ENCODE results near the gene FKBP10. TPM values are rescaled to one million over a fixed set of nuclear protein-coding genes. Genes with fewer than 3 reads are reported as not detected.

FKBP10 gene, protein sequence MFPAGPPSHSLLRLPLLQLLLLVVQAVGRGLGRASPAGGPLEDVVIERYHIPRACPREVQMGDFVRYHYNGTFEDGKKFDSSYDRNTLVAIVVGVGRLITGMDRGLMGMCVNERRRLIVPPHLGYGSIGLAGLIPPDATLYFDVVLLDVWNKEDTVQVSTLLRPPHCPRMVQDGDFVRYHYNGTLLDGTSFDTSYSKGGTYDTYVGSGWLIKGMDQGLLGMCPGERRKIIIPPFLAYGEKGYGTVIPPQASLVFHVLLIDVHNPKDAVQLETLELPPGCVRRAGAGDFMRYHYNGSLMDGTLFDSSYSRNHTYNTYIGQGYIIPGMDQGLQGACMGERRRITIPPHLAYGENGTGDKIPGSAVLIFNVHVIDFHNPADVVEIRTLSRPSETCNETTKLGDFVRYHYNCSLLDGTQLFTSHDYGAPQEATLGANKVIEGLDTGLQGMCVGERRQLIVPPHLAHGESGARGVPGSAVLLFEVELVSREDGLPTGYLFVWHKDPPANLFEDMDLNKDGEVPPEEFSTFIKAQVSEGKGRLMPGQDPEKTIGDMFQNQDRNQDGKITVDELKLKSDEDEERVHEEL
- total RNA-seq: 95.7 and 106 TPM in 2 replicates

DNA sequence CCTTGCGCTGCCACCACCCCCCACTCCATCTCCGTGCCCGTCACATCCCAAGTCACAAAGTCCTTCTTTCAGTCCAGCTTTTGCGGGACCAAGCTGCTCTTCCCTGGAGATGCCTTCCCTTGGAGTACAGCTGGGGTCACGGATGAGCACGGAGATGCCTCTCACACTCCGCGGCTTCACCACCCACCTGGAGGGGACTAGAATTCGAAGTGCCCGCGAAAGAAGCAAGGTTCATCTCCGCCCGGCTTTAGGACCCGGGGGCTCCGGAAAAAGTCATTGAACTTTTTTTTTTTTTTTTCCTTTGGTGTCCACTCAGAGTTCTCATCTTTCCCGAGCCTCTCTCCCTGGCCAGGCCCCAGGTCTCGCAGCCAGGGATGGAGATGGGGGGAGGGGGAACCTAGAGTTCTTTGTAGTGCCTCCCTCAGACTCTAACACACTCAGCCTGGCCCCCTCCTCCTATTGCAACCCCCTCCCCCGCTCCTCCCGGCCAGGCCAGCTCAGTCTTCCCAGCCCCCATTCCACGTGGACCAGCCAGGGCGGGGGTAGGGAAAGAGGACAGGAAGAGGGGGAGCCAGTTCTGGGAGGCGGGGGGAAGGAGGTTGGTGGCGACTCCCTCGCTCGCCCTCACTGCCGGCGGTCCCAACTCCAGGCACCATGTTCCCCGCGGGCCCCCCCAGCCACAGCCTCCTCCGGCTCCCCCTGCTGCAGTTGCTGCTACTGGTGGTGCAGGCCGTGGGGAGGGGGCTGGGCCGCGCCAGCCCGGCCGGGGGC is at the start of gene FKBP10:
TSS of gene FKBP10 (plus strand) at position 624 of the 771 bp plus-strand sequence. CDS start at position 655, 31 bp downstream.
- peak; percentile 74 to 75 for DNase-seq (ENCODE audit: low read depth in 2 of 2)

DNA sequence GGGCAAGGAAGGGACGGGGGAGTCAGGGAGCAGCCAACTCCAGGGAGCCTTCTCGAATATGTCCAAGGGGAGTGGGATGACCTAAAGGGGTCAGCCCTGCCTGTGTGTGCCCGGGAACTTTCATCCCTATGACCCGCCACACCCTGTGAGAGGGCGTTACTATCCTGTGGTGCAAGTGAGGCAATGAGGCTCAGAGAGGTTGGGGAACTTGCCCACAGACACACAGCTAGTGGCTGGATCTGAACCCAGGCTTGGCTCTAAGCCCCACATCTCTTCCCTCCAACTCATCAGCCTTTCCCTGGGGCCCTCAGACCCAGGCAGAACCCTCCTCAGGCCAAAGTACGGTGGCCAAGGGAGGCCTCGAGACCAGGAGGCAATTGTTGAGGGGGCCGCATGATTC is 49.5 kb upstream of the FKBP10 start:
- DNase-seq (ENCODE audit: low read depth in 2 of 2): no peak

DNA sequence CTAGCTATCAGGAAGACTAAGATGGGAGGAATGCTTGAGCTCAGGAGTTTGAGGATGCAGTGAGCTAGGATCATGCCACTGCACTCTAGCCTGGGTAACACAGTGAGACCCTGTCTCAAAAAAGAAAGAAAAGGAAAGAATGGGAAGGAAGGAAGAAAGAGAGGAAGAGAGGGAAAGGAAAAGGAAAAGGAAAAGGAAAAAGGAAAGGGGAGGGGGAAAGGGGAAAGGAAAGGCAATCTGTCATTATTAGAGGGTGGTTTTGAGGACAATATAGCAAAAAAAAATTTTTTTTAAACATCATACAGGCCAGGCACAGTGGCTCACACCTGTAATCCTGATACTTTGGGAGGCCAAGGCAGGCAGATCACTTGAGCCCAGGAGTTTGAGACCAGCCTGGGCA is 46.7 kb upstream of the FKBP10 start:
- DNase-seq (ENCODE audit: low read depth in 2 of 2): no peak

DNA sequence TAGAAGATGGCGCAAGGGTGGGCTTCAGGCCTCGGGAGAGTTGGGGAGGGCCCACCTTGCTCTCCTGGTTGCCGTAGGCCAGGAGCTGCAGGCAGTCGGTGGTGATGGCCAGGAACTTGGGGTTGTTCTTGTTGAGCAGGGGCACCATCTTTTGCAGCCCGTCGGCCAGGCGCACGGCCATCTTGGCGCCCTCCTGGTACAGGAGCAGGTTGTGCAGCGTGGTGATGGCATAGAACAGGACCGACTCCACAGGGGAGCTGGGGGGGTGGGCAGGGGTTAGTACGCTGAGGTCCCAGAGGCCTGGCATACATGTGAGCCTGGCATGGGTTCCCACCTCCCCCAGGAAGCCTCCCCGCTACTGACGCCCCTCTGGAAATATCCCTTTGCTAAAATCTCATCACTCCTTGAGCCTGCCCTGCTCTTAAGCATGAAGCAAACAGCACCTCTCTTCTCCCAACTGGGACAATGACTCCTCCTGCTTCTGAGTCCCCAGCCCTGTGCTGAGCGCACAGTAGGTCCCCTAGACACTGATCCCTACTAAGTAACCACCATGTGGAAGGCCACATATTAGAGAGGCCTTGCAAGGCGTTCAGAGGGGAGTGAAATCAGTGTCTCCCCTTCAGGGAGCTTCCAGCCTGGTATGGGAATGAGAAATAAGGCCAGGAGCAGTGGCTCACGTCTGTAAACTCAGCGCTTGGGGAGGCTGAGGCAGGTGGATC is 45.3 kb upstream of the FKBP10 start:
- peak in 1 of 2 donors; percentile 1 for DNase-seq (ENCODE audit: low read depth in 2 of 2)

DNA sequence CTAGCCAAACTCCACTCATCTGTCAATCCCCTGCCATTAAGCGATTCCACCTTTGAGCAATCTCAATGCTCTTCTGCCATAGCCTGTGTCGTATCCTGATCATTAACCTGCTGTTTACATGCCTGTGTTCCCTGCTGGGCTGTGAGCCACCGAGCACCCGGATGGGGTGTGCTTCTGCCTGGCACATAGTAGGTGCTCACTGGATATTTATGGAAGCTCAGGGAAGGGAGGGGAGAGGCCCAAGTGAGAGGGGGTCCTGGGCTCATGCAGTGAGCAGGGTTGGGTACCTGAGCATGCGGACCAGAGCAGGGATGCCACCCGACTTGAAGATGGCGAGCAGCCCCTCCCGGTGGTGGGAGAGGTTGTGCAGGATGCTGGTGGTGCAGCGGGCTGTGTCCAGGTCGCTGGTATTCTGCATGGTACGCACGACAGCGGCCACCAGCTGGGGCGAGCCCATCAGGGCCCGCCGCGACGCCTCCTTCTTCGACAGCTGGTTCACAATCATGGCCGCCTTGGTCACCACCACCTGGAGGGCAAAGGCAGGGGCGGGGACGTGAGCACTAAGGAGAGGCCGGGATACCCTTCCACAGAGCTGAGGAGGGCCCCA is 44.0 kb upstream of the FKBP10 start:
- no peak for DNase-seq (ENCODE audit: low read depth in 2 of 2)

DNA sequence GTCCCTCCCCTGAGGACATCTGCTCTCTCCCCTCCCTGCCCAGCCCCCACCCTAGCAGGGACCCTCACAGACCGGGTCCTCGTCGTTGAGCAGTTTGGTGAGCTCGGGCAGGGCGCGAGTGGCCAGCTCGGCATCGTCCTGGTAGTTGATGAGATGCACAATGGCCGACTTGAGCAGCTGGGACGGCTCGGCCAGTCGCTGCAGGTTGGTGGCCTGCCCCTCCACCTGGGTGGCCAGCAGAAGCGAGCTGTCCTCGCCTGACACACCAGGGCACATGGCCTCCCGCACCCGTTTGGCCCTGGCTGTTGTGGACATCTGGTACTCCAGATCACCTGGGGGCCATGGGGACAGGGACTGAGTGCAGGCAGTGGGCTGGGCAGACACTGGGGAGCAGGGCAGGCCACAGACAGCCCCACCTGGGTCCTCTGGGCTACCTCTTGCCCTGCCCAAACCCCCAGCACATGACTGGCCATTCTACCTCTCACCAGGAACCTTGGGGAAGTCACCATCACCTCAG is 43.4 kb upstream of the FKBP10 start:
- no peak for DNase-seq (ENCODE audit: low read depth in 2 of 2)

DNA sequence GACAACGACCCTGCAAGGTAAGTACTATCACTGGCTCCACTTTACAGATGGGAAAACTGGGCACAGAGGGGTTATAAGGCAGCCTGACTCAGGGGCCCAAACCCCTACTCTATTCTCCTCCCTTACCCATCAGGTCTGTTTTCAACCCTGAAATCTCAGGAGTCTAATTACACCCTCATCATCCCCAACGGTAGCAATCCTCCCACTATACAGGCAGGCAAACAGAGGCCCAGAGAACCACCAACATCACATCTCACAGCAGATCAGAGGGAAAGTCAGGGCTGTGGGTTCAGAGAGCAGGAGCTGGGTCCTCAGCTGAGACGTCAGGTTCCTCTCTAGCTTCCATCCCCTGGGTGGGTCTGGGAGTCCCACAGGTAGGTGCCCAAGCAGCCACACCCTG is 42.8 kb upstream of the FKBP10 start:
- DNase-seq (ENCODE audit: low read depth in 2 of 2): no peak

DNA sequence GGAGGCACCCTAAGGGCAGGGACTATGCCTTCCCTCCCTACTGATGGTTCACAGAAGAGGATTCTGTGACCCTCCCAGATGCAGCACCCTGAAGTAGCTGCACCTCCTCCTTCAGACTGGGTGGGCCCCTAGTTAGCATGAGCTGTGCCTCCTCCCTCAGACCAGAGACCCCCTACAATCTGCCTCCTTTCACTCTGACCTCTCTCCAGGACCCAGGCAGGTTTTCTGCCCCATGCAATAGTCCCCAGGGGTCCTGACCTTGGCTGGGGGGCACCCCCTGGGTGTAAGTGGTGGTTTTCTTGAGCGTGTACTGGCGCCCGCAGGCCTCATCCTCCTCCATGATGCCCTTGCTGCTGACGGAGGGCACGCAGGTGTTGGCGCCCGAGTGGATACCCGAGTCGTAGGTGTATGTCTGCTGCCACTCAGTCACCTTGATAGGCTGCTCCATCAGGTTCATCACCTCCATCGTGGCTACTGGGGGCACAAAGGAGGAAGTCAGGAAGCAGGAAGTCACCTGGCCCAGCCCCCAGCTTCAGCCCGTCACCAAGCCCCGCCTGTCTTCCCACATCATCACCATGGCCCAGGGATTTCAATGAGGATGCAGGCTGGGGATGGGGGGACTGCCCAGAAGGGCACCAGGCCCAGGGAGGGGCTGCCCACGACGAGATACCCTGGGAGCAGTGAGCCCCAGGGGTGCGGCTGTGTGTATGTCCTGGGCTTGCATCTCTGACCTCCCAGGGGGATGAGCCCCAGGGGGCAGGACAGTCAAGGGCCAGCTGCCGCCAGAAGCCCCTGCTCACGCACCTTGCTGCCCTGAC is 41.2 kb upstream of the FKBP10 start:
- DNase-seq (ENCODE audit: low read depth in 2 of 2): no peak

DNA sequence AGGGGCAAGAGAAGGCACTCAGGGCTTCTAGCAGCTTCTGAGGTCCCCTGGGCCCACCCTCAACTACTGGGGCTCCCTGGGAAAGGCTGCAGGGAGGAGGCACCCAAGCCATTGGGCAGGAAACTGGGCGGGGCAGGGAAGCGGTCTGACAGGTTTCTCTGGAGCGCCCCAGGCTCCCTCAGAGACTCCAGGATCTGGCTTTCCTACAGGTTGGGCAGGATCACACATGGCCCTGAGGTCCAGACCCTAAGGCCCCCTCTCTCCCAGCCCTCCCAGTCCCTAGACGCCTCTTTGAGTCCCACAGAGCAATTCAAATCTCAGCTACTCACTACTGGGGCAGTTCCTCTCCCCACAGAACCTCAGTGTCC is 40.6 kb upstream of the FKBP10 start:
- DNase-seq (ENCODE audit: low read depth in 2 of 2): no peak

DNA sequence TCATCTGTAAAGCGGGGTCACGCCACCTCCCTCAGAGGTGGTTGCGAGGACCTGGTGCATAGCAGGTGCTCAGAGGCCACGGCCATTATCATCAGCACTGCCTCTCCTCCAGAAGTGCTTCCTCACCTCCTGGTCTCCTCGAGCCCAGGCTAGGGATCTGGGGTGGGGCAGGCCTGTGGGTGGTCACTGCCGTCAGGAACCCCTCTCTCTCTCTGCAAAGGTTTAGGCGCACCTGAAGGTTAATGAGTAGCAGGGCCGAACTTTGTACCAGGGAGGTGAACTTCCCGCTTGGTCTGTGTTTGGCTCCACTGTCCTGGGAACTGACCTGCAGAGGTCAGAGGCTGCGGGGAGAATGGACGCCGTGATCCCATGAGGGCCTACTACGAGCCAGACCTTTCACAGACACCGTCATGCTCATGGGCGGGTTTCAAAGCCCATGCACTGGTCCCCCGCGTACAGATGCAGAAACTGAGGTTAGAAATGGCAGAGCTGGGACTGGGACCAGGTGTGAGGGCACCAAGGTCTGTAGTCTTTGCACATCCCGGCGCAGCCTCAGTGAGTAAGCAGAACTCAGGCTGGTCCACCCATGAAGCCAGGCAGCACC is 40.1 kb upstream of the FKBP10 start:
- DNase-seq (ENCODE audit: low read depth in 2 of 2): no peak

DNA sequence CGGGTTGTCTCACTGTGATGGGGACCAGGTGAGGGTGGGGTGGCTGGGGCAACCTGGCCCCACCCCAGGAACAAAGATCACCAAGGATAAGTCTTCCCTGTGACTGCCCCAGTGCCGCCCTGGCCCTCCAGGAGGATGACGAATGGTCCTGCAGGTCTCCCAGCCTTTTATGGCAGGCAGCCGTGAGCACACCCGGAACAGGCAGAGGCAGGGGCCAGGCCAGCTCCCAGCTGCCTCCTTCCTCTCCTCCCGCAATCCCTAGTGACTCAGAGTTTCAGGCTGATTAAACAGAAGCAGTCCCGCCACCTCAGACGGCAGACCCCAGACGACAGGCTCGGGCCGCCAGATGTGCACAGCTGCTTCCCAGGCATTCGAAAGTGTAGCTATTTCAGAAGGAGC is 39.6 kb upstream of the FKBP10 start:
- DNase-seq (ENCODE audit: low read depth in 2 of 2): peak; percentile 75 to 92

DNA sequence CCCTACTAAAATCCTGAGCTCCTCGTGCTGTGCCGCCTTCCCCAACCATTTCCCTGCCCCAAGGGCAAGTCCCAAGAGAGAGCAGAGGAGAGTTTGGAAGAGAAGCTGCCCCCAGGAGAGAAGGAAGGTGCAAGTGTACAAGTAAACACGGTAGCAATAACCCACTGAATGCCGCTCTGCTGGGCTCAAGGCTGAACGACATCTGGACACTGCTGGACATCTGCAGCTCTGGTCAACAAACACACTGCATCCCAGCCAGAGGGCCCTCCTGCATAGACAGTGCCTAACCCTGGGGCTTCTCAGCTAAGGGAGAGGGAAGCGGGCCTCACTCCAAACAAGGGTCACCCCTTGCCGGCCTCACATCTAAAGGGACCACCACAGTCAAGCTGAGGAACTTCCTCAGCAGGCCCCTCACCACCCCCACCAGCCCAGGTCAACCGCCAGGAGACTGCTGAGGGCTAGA is 39.0 kb upstream of the FKBP10 start:
- DNase-seq (ENCODE audit: low read depth in 2 of 2): no peak

DNA sequence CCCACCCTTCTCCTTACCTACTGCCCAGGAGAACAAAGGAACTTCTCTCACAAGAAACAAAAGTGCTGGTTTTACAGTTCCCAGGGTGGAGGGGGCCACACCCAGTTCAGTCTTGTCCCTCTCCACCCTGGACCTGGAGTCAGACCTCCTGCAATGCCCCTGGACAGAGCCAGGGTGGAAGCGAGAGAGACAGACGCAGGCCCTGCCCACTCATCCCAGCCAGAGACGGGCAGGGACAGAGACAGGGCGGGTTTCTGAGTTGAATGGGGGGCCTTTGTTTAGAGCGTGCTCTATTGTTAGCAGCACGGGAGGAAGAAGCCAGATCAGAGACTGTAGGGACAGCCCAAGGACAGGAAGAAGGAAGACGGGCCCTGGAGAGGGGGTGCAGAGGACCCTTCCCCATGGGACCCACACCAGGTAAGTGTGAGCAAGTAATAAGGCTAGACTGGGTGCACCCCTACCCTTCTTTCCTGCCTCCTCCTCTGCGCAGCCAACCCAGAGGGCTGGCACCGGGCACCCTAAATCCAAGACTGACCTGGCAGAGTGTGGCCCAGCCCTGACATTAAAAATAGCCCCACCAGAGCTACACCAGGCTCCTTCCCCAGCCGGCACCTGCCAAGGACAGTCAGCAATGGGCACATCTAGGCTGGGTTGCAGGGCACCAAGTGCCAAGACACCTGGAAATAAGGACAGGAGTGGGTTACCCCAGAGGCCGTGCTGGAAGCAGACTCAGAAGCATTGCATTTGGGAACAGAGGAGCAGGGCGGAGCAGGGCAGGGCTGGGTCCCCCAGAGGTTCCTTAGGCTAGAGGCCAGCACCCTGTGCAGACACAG is 37.2 kb upstream of the FKBP10 start:
- DNase-seq (ENCODE audit: low read depth in 2 of 2): peak; percentile 58 to 65

DNA sequence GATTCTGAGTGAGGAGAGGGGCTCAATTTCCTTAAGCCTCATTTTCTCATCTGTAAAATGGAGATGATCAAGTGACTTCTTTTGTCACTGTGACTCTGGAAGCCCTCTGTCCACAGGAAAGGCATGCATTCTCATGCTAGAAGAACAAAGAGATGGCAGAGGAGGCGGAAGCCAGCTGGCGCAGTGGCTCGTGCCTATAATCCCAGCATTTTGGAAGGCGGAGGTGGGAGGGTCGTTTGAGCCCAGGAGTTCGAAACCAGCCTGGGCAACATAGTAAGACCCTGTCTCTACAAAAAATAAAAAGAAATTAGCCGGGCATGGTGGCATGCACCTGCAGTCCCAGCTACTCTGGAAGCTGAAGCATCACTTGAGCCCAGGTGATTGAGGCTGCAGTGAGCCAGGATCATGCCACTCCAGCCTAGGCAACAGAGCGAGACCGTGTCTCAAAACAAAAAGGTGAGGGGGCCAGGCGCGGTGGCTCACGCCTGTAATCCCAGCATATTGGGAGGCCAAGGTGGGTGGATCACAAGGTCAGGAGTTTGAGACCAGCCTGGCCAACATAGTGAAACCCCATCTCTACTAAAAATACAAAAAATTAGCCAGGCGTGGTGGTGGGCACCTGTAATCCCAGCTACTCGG is 36.4 kb upstream of the FKBP10 start:
- DNase-seq (ENCODE audit: low read depth in 2 of 2): peak in 1 of 2 donors; percentile 63

DNA sequence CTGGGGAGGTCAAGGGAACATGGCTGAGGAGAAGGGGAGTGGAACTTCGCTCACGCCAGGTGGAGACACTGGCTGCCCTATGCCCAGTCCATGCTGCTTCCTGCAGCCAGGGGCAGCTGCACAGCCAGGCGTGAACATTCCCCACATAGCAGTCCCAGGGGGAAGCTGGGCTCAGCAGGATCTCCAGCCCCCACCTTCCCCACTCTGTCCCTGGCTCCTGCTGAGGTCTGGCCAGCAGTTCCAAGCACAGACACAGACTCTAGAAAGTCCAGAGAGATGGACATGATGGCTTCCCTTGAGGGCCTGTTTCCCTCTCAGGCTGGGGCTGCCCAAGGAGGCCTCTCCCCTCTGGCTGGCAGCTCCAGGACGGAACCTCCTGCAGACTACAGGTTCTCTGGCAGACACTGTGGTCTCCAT is 35.6 kb upstream of the FKBP10 start:
- DNase-seq (ENCODE audit: low read depth in 2 of 2): peak in 1 of 2 donors; percentile 91

DNA sequence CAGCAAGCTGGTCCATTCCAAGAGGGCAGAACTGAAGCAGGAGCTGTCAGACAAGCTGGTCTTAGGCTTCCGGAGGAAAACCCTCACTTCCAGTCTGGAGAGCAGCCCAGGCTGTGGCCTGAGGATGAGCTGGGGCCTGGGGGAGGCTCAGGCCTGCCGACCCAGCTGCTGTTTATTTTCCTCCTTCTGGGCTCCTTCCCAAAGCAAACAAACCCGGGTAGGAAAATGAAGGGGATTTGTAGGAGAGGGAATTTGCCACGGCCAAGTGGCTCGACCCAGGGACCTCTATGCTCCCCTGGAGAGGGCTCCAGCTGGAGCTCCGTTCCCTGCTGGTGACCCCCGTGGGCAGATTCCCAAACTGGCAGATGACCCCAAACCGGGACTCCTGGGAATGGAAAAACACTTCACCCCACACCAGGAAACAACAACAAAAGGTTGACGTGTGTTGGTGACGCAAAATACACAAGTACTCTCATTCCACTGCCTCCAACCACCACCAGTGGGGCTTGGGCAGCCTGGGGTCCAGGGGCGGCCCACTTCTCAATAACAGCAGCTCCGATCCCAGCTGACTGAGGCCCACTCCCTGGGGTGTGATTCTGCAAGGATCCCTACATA is 35.1 kb upstream of the FKBP10 start:
- DNase-seq (ENCODE audit: low read depth in 2 of 2): peak; percentile 99 to 100

DNA sequence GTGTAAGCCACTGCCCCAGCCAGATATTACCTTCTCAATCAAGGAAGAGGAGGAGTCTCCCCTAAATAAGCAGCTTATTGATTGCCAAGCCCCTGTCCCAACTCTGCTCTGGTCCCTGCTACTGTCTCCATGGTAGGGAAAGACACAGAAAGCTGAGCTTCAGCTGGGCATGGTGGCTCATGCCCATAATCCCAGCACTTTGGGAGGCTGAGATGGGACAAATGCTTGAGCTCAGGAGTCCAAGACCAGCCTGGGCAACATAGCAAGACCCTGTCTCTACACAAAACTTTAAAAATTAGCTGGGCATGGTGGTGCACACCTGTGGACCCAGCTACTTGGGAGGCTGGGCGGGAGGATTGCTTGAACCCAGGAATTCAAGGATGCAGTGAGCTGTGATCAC is 32.9 kb upstream of the FKBP10 start:
- DNase-seq (ENCODE audit: low read depth in 2 of 2): no peak
